OCI-LY1 (cell line): ENCODE data around the gene ARAP1.

Experiments used
- EZH2 ChIP-seq: fragments of 200-600 bp; sonication (generic), shearing (Covaris generic); IDR thresholded peaks from 2 replicates; pipeline ENCODE4 v1.8.0; 2017; ENCODE audit warnings: borderline replicate concordance, mixed run types, mild to moderate bottlenecking, antibody characterized with exemption, low read length, moderate library complexity, mixed read lengths
- TF ChIP-seq, protein P1 (sequence below): fragments of 200-600 bp; sonication (generic), shearing (Covaris generic); IDR thresholded peaks from 2 replicates; pipeline ENCODE4 v1.5.1; 2017; ENCODE audit warnings: mild to moderate bottlenecking, antibody characterized with exemption, low read length, moderate library complexity, mixed read lengths

DNA sequence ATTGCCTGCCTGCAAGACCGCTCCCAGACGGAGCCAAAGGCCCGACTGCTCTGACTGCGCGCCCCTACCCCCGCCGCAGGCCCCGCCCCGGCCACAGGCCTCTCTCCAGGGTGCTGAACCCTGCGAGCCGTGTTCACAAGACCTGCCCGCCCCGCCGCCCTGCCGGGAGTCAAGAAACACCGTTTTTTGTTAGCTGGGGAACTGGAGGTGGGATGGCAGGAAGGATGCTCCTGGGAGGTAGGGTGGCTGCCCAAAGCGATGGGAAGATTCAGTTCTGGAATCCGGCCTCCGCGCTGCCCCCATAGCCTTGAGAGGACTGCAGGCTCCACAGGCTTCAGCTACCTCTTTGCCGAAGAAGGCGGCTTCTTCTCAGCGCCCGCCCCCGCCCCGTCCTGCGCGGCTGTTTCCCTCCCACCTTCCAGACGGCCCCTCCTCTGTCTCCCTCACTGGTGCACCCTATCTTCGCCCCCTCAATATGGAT lies 75.3 kb downstream of the ARAP1 start:
- TF ChIP-seq, protein P1, sequence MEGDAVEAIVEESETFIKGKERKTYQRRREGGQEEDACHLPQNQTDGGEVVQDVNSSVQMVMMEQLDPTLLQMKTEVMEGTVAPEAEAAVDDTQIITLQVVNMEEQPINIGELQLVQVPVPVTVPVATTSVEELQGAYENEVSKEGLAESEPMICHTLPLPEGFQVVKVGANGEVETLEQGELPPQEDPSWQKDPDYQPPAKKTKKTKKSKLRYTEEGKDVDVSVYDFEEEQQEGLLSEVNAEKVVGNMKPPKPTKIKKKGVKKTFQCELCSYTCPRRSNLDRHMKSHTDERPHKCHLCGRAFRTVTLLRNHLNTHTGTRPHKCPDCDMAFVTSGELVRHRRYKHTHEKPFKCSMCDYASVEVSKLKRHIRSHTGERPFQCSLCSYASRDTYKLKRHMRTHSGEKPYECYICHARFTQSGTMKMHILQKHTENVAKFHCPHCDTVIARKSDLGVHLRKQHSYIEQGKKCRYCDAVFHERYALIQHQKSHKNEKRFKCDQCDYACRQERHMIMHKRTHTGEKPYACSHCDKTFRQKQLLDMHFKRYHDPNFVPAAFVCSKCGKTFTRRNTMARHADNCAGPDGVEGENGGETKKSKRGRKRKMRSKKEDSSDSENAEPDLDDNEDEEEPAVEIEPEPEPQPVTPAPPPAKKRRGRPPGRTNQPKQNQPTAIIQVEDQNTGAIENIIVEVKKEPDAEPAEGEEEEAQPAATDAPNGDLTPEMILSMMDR: no peak
- TF ChIP-seq EZH2: no peak
